GM19238 (cell line): ENCODE results near the gene SMAD1.
"Not testable (repeated sequence)": the region's sequence is repeated elsewhere in the genome, so short reads cannot be mapped to it uniquely, and the experiment has no call there.

Source experiments
- DNase-seq: peaks from one replicate; pipeline ENCODE4 v3.0.0; 2011; ENCODE audit warnings: low spot score; ENCODE audit not compliant: insufficient read length

The SMAD1 gene

GRCh38 chr4:145557720-145558119 lies 76.1 kb downstream of the SMAD1 start:
- DNase-seq: peak; percentile 20

- no peak for DNase-seq
Observed at GRCh38 chr4:145563293-145563985, 81.8 kb downstream of the SMAD1 start.

- no peak for DNase-seq
Observed at GRCh38 chr4:145564540-145564939, 82.9 kb downstream of the SMAD1 start.

- DNase-seq: no peak
Observed at GRCh38 chr4:145565328-145565727, 83.7 kb downstream of the SMAD1 start.

DNA sequence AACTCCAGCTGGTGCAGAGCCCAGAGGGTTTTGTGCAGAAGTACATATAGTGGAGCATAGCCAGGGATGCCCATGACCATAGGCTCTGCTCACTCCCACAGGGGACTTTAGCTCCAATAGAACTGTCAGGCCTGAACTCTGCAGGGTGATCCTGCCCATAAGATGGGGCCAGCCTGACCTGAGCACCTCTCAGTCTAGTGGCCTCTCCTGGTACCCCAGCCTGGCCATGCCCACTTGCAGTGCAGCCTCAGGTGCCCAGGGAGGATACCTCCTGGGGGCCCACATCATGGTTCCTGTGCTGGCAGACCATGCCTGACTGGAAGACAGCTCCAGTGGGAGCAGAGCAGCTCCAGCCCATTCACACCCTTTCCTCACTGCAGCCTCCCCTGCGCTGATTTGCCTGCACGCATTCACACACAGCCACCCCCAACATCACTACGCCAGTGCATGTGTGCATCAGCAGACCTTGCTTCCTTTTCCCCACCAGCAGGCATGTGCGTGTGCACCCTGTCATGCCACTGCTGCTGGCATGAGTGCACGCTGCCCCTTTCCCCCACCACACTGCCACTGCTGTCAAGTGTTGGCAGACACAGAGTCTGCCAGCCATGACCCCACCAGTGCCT lies 84.5 kb downstream of the SMAD1 start:
- DNase-seq: no peak

DNA sequence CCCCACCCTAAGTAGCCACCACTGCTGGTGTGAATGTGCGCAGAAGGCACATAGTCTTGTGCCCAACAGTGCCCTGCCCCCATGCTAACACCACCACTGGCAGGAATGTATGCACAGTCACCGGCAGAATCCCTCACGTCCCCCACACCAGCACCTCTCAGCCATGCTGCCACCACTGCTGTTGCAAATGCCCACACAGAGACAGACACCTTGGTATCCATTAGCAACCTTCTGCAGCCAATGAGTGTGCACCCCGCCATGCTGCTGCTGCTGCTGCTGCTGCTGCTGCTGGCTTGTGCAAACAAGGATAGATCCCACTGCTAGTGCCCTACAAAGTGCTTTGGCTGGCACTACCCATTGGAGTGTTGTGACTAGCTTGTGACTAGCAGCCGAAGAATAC lies 85.1 kb downstream of the SMAD1 start:
- DNase-seq: no peak

DNA sequence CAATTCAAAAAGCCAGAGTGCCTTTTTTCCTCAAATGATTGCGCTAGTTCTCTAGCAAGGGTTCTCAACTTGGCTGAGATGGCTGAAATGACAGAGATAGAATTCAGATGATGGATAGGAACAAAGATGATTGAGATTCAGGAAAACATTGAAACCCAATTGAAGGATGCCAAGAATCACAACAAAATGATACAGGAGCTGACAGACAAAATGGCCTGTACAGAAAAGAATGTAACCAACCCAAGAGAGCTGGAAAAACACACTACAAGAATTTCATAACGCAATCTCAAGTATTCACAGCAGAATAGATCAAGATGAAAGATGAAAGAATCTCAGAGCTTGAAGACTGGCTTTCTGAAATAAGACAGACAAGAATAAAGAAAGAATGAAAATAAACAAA lies 85.9 kb downstream of the SMAD1 start:
- no peak for DNase-seq

GRCh38 chr4:145574546-145574945 lies 92.9 kb downstream of the SMAD1 start:
- not testable (repeated sequence) for DNase-seq

GRCh38 chr4:145580906-145581305 lies 99.3 kb downstream of the SMAD1 start:
- DNase-seq: no peak

- no peak for DNase-seq
Observed at GRCh38 chr4:145583191-145584055, 101.8 kb downstream of the SMAD1 start.

DNA sequence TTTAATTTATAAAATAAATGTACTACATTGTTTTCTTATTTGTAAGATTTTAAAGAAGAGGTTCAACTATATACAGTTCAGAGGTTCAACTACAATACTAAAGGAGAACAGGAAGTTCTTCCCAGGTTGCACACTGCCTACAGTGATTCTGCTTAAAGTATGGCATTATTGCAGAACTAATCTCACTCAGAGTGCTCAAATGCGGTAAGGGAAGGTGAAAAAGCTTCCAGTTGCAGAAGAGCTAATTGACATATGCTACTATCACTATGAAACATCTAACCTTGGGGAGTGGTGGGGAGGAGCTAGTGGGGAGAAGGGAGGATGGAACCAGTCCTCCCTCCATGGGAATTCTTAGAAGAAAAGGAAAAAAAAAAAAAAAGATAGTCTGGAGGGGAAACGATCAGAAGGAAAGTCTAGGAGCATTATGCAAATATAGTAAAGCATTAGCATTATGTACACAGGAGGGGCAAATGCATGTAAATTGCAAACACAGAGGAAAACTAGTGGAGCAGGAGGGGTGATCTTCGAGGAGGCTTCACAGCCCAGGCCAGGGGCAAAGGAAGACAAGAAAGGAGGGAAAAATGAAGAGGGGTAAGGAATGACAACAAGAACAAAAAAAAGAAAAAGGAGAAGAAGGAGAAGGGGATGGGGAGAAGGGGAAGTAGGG lies 105.6 kb downstream of the SMAD1 start:
- no peak for DNase-seq

DNA sequence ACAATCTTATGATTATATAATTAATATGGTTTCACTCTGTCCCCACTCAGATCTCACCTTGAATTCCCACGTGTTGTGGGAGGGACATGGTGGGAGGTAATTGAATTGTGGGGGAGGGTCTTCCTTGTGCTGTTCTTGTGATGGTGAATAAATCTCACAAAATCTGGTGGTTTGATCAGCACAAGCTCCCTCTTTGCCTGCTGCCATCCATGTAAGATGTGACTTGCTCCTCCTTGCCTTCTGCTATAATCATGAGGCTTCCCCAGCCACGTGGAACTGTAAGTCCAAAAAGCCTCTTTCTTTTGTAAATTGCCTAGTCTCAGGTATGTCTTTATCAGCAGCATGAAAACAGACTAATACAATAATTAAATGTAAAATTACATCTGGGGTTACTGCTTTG lies 107.7 kb downstream of the SMAD1 start:
- not testable (repeated sequence) for DNase-seq

DNA sequence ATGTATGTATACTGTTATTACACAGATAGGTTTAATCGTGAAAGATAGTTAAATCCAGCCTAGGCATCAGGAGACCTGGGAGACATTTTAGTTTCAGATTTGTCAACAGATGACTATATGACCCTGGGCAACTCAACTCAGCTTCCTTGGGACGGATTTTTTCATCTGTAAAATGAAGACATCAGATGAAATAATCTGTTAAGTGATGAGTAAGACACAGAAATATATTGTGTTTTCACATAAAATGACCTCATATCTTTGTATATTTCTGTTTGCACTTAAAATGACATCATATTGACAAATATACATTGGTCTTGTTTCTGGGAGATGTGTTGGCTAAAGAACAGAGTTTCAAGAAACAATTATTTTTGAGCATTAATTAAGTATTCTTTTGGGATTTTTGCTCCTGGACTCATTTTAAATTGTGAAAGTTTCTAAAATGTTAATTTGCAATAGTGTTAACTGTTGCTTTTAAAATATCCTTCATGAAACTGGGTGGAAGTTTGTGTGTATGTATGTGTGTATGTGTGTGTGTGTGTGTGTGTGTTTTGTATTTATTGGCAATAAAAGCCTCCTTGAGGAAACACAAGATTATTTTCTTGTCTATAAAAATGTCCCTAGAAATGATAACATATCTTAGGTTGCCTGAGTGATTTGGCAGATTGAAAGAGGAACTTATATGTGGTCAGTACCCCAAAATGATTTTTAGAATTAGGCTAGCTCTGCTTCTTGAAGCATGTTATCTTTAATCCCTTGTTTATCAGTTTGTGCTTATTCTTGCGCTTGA lies 108.5 kb downstream of the SMAD1 start:
- no peak for DNase-seq

DNA sequence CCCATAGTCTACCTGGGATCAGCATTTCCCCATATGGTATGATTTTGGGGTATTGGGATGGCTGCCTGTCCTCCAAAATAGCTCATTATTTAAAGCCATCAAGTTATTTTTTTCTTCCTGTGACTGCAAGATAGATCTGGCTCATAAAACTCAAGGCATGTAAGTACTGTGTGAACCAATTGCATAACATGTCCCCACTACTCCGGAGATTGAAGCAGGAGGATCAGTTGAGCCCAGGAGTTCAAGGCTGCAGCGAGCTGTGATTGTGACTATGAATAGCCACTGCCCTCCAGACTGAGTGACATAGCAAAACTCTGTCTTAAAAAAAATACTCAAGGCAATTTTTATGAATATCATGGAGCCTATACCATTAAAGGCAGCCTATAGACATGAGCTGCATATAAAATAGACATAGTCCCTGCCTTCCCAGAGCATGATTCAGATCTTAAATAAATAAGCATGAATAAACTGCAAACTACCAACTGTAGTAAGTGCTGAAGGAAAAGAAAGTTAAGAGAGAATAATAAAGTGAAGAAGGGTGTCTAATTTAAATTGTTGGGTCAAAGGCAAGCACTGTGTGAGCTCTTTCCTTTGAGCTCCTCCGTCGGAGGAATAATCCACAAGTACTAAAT lies 120.6 kb downstream of the SMAD1 start:
- DNase-seq: no peak

GRCh38 chr4:145605941-145606340 lies 124.3 kb downstream of the SMAD1 start:
- no peak for DNase-seq
